Fibroblast of skin of abdomen (primary cell): ENCODE results near the gene CFAP52. TPM values are rescaled to one million over a fixed set of nuclear protein-coding genes. Genes with fewer than 3 reads are reported as not detected.
A peak's percentile ranks its signal among the peaks of the same experiment; 100 is the strongest.
"Not testable (repeated sequence)": the region's sequence is repeated elsewhere in the genome, so short reads cannot be mapped to it uniquely, and the experiment has no call there.

ENCODE experiments used
- DNase-seq: peaks from one replicate; pipeline ENCODE4 v3.0.0-alpha.2; 2013
- polyA plus RNA-seq, 2 experiments: library from polyadenylated mRNA; unstranded; fragments of 120-200 nt; gene quantifications; one replicate each; pipeline ENCODE4 v1.2.1, GENCODE V29; 2013; ENCODE audit not compliant: insufficient read length in 2 of 2

The CFAP52 gene
- 0.21 TPM for polyA plus RNA-seq (2013, experiment 1 of 2; ENCODE audit: insufficient read length)
- polyA plus RNA-seq (2013, experiment 2 of 2; ENCODE audit: insufficient read length) = not detected

- DNase-seq = peak; percentile 77
Measured at GRCh38 chr17:9576521-9577372, at the start of gene CFAP52. Gene CFAP52 (plus strand): TSS chr17:9576642. CDS start chr17:9576696, 54 bp downstream.

- no peak for DNase-seq
Measured at GRCh38 chr17:9527788-9528187, 48.7 kb upstream of the CFAP52 start.

GRCh38 chr17:9529033-9529700 lies 47.3 kb upstream of the CFAP52 start:
- peak; percentile 40 for DNase-seq

- DNase-seq = no peak
Measured at GRCh38 chr17:9531034-9531433, 45.4 kb upstream of the CFAP52 start.

GRCh38 chr17:9532715-9533114 lies 43.7 kb upstream of the CFAP52 start:
- no peak for DNase-seq

GRCh38 chr17:9533441-9533840 lies 43.0 kb upstream of the CFAP52 start:
- no peak for DNase-seq

GRCh38 chr17:9536061-9536460 lies 40.4 kb upstream of the CFAP52 start:
- peak; percentile 34 for DNase-seq

GRCh38 chr17:9537177-9537776 lies 39.2 kb upstream of the CFAP52 start:
- no peak for DNase-seq

- no peak for DNase-seq
Measured at GRCh38 chr17:9538626-9539025, 37.8 kb upstream of the CFAP52 start.

- DNase-seq = no peak
Measured at GRCh38 chr17:9541718-9542117, 34.7 kb upstream of the CFAP52 start.

- peak; percentile 27 for DNase-seq
Measured at GRCh38 chr17:9544221-9544620, 32.2 kb upstream of the CFAP52 start.

GRCh38 chr17:9549215-9549614 lies 27.2 kb upstream of the CFAP52 start:
- DNase-seq = no peak

GRCh38 chr17:9553181-9553580 lies 23.3 kb upstream of the CFAP52 start:
- no peak for DNase-seq

- no peak for DNase-seq
Measured at GRCh38 chr17:9553596-9553995, 22.8 kb upstream of the CFAP52 start.

GRCh38 chr17:9554715-9555114 lies 21.7 kb upstream of the CFAP52 start:
- DNase-seq = peak; percentile 28

GRCh38 chr17:9557161-9557755 lies 19.2 kb upstream of the CFAP52 start:
- no peak for DNase-seq

- DNase-seq = peak; percentile 73
Measured at GRCh38 chr17:9557857-9558256, 18.6 kb upstream of the CFAP52 start.

- no peak for DNase-seq
Measured at GRCh38 chr17:9564104-9564503, 12.3 kb upstream of the CFAP52 start.

GRCh38 chr17:9566067-9566466 lies 10.4 kb upstream of the CFAP52 start:
- no peak for DNase-seq

GRCh38 chr17:9566739-9567138 lies 9.7 kb upstream of the CFAP52 start:
- DNase-seq = not testable (repeated sequence)

GRCh38 chr17:9568004-9568403 lies 8.4 kb upstream of the CFAP52 start:
- DNase-seq = no peak

- DNase-seq = no peak
Measured at GRCh38 chr17:9568957-9569588, 7.4 kb upstream of the CFAP52 start.
